Measurements from ENCODE around the gene FBXO21. TPM values are rescaled to one million over a fixed set of nuclear protein-coding genes. Genes with fewer than 3 reads are reported as not detected.

Gene FBXO21
- polyA plus RNA-seq, 1 donor (not counting 4 experiments of a cell fraction or from before 2014, with no cell fraction given), result 21.9 TPM

DNA sequence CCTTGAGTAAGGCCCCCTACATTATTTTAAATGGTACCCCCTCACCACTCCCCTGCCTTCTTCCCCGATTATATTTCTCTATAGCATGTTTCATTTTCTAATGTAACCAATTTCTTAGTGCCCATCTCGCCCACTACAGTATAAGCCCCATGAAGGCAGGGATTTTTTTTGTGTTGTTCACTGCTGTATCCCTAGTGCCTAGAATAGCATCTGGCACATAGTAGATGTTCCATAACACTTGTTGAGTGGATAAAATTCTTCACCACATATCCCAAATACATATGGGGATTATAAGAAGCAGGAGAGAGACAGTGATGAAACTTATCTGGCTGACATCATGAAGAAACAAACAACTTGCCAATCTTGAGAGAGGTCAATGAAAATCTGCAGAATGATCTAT is 11.5 kb downstream of the FBXO21 start:
- dilution Hi-C loops (cut with MboI; ENCODE audit: extremely low pct_ligation_motif_present, low sequenced_read_pairs), result no loop called here
- no peak for FAIRE-seq

GRCh38 chr12:117178301-117178700 is 12.0 kb downstream of the FBXO21 start:
- FAIRE-seq, result no peak
- no peak for DNase-seq (ENCODE audit: low read depth, low spot score)
- no peak overlapping the region for H2AFZ ChIP-seq (ENCODE audit: control insufficient read depth, low read length)
- no peaks in the 10 kb centered on the region for H3K4me1 ChIP-seq (ENCODE audit: control insufficient read depth, extremely low read depth, insufficient read depth, low read length)
- no peak overlapping the region for H3K4me2 ChIP-seq (ENCODE audit: control insufficient read depth, extremely low read depth, insufficient read depth, low read depth, low read length)
- H3K9me1 ChIP-seq (ENCODE audit: control insufficient read depth, extremely low read depth, insufficient read depth, low read length), result no peaks in the 10 kb centered on the region
- H3K27me3 ChIP-seq (ENCODE audit: control insufficient read depth, extremely low read depth, insufficient read depth, low read length), result no peaks in the 10 kb centered on the region
- H3K79me2 ChIP-seq (ENCODE audit: control insufficient read depth, insufficient read depth, low read length), result no peaks in the 10 kb centered on the region
- dilution Hi-C loops (cut with MboI; ENCODE audit: extremely low pct_ligation_motif_present, low sequenced_read_pairs), result no loop called here
- H3K27ac ChIP-seq (ENCODE audit: control insufficient read depth, insufficient read depth, low read length), result no peak overlapping the region
- peaks cover 10% of the 10 kb centered on the region in 2 experiments for H3K36me3 ChIP-seq (ENCODE audit: control insufficient read depth in 2 of 2, extremely low read depth in 1 of 2, insufficient read depth in 2 of 2, low read length in 2 of 2)
- H3K9me3 ChIP-seq (ENCODE audit: control insufficient read depth, low read depth, low read length), result no peaks in the 10 kb centered on the region
- H3K4me3 ChIP-seq (ENCODE audit: control insufficient read depth in 2 of 3, extremely low read depth in 1 of 3, insufficient read depth in 2 of 3, low read depth in 1 of 3, low read length in 3 of 3), result no peak overlapping the region
- no peaks in the 10 kb centered on the region for H4K20me1 ChIP-seq (ENCODE audit: control insufficient read depth, extremely low read depth, insufficient read depth, low read length)
- no peak for TF ChIP-seq EZH2 (IDR thresholded peaks at IDR 0.05; ENCODE audit: low read length)
- TF ChIP-seq CTCF (optimal IDR thresholded peaks at IDR 0.05 in 1 of 3, IDR thresholded peaks at IDR 0.05 in 1 of 3, conservative IDR thresholded peaks at IDR 0.05 in 1 of 3; ENCODE audit: extremely low read depth in 1 of 3, insufficient read depth in 2 of 3, low read length in 3 of 3), result no peak
- H3K9ac ChIP-seq (ENCODE audit: control insufficient read depth, extremely low read depth, insufficient read depth, low read length), result no peak overlapping the region

More for the DNA sequence above, 11.5 kb downstream of the FBXO21 start:
- no peaks in the 10 kb centered on the region for H3K79me2 ChIP-seq (ENCODE audit: control insufficient read depth, insufficient read depth, low read length)
- no peaks in the 10 kb centered on the region for H3K9me1 ChIP-seq (ENCODE audit: control insufficient read depth, extremely low read depth, insufficient read depth, low read length)
- no peaks in the 10 kb centered on the region for H3K27me3 ChIP-seq (ENCODE audit: control insufficient read depth, extremely low read depth, insufficient read depth, low read length)
- H3K4me3 ChIP-seq (ENCODE audit: control insufficient read depth in 2 of 3, extremely low read depth in 1 of 3, insufficient read depth in 2 of 3, low read depth in 1 of 3, low read length in 3 of 3), result no peak overlapping the region
- no peak overlapping the region for H3K9ac ChIP-seq (ENCODE audit: control insufficient read depth, extremely low read depth, insufficient read depth, low read length)
- no peaks in the 10 kb centered on the region for H4K20me1 ChIP-seq (ENCODE audit: control insufficient read depth, extremely low read depth, insufficient read depth, low read length)
- DNase-seq (ENCODE audit: low read depth, low spot score), result no peak
- no peaks in the 10 kb centered on the region for H3K9me3 ChIP-seq (ENCODE audit: control insufficient read depth, low read depth, low read length)
- H3K4me2 ChIP-seq (ENCODE audit: control insufficient read depth, extremely low read depth, insufficient read depth, low read depth, low read length), result no peak overlapping the region
- H3K27ac ChIP-seq (ENCODE audit: control insufficient read depth, insufficient read depth, low read length), result no peak overlapping the region
- TF ChIP-seq CTCF (optimal IDR thresholded peaks at IDR 0.05 in 1 of 3, IDR thresholded peaks at IDR 0.05 in 1 of 3, conservative IDR thresholded peaks at IDR 0.05 in 1 of 3; ENCODE audit: extremely low read depth in 1 of 3, insufficient read depth in 2 of 3, low read length in 3 of 3) (no peak), EZH2 (IDR thresholded peaks at IDR 0.05; ENCODE audit: low read length) (no peak)
- H3K4me1 ChIP-seq (ENCODE audit: control insufficient read depth, extremely low read depth, insufficient read depth, low read length), result no peaks in the 10 kb centered on the region
- peaks cover 10 to 14% of the 10 kb centered on the region in 2 experiments for H3K36me3 ChIP-seq (ENCODE audit: control insufficient read depth in 2 of 2, extremely low read depth in 1 of 2, insufficient read depth in 2 of 2, low read length in 2 of 2)
- no peak overlapping the region for H2AFZ ChIP-seq (ENCODE audit: control insufficient read depth, low read length)
